ENCODE measurements around the gene MAP3K1.
"Not testable (repeated sequence)": the region's sequence is repeated elsewhere in the genome, so short reads cannot be mapped to it uniquely, and the experiment has no call there.

MAP3K1 gene

DNA sequence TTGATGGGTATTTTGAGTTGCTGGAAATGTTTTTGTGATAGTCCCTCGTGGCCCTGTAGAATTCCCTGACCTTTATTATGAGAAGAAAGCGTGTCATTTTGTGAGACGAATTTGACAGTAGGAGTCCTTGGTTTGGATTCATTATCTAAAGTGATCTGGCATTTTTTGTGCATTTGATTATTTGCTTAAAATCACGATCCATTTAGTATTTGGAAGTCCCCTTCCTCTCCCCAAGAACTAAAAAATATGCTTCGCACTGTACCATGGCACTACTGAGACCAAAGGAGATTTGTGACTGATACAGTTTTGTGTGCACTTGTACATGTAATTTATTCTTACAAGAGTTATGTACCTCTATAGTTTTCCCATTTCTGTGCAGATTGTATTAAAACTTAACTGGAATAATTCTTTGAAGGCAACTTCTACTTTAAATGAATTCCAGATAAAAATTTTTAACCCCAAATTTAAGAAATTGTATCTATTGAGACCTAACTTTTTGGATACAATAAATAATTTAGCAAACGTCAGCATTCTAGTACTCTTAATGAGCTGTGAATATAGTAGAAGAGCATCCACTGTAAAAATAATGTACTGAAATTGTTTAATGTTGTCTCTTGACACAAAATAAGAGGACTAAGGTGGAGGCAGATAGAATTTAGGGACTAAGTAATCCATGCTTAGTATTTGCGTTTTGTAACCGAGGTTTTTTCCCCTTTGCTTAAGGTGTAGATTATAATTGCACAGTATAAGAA, 2.1 kb downstream of the MAP3K1 start:
- DNase-seq = no peak

DNA sequence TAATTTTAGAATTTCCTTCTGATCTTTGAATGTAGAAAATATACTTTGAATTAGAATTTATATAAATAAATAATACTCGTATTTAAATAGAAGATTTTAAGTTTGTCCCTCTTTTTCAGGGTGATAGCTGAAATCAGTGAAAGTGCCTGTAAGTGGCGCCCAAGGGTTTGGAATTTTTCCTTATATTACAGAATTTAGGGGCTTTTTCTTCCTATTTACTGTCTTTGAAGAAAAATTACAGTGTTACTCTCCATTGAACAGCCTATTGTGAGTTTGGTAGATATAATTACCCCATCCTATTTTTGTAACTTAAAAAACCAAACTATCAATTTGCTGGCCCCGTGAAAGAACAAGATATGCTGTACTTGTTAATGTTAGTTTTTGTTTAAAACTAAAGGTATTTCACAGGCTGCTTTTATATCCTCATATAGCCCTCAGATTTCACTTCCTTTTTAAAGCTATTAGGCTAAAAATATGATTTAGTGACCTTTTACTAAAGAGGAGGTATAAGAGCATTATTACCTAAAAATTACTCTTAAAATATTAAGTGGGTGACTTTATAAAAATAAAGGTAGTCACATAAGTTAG, 3.2 kb downstream of the MAP3K1 start:
- DNase-seq = no peak

DNA sequence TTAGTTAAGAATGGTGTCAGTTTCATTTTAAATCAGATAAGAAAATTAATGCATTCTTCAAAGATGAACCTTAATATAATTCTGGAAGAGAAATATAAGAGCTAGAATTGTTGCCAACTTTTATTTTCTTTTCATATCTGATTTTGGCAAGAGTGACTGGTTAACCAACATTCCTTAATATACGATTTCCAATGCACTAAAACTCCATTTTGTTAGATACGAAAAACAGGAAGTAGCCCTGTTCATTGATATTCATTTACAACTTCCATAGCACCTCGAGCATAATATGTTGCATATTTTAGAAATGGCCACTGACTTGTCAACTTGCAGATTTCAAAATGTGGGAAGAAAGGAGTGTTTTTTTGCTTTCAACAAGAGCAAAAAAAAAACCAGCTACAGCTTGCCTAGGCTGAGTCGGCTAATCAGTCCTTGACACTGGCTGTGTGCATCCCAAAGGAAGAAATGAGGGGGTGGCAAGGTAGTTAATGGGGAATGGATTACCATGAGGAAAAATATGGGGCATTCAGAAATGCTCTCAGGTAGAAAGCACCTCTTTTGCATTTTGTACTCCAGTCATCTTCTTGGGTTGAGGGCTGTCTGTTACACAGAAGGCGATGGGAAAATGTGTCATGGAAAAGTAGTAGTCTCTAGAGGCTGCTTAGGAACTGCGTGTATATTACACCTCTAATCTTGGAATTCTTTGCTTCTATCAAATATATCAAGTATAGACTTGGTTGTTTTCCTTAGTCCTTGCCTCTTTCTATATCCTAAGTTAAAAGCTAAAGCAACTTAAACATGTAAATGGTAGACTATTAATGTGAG, 3.9 kb downstream of the MAP3K1 start:
- no peak for DNase-seq

DNA sequence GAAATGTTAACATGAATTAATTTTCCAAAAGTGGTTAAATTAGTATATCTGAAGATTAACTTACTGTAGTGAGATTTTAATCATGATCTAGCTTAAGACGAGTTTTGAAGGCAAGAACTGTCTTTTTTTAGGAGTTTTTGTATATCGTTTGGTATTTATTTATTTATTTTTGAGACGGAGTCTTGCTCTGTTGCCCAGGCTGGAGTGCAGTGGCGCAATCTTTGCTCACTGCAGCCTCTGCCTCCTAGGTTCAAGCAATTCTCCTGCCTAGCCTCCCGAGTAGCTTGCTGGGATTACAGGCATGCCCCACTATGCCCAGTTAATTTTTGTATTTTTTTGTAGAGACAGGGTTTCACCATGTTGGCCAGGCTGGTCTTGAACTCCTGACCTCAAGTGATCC, 6.5 kb downstream of the MAP3K1 start:
- not testable (repeated sequence) for DNase-seq

DNA sequence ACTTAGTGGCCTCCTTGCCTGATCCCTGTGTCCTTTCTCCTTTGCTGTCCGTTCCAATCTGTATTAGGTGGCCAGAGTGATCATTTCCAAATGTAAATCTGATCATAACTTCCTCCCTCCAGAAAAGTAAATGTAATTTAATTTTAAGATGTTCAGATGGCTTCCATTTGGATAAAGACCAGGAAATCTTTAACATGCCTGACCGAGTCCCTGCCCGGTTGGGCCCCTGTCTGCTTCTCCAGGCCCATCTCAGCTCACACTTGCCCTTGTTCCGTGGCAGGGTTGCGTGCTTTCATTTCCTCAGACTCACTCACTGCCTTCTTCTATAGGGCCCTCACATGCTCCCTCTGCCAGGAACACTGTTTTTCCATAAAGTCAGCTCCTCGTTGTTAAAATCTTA, 7.6 kb downstream of the MAP3K1 start:
- DNase-seq = no peak

DNA sequence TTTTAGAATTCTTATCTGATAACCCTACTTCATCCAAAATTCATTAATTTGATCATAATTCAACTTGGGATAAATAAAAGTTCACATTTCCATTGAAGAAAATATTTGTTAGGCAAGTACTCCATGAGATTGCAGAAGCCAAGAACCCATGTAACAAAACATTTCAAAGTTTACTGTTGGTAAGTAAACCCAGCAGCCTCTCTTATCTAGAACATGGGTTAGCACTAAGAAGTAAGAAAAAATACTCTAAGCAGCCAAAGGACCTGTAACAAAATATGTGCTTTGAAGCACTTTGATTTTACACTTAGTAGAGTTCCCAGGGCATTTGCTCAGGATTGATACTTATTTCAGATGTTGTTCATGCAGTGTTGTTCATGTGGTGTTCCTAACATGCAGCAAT, 8.7 kb downstream of the MAP3K1 start:
- no peak for DNase-seq

DNA sequence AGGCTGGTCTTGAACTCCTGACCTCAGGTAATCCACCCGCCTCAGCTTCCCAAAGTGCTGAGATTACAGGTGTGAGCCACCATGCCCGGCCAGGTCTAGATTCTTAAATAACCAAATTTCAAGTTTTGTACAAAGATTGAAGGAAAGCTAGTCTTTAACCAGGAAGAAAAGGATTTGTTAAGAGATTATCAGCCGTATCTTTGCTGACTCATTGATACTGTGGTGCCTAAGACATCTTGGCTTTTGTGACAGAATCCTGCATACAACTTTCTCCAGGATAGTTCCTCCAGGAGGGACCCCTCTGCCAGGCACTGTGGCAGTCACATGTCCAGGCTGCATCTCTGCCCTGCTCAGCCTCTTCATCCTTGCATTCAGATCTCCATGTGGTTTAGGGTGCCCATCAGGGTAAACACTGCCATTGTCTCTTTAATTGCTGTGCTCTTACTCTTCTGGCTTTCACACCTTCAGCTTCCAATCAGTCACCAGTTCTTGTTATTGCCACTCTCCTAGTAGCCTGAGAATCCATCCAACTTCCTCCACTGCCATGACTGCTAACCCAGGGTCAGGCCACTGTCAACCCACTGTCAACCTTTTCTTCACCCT, 10.0 kb downstream of the MAP3K1 start:
- no peak for DNase-seq

DNA sequence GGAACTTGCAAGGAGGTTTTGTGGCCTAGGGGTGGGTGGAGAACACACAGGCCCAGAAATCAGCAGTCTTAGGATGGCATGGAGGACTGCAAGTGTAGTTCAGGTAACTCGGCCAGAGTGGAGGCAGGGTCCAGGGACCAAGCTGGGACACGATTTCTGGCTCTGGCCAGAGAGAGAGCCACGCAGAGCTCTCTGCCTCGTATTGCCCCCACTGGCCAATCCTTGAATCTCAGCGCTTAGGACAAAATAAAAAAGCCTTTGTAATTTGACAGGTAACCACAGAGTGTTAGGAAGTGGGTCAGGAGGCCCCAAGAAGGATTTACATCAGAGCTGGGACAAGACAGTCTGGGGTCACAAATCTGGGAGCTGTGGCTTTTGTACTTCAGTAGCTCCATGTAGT, 11.7 kb downstream of the MAP3K1 start:
- no peak for DNase-seq

DNA sequence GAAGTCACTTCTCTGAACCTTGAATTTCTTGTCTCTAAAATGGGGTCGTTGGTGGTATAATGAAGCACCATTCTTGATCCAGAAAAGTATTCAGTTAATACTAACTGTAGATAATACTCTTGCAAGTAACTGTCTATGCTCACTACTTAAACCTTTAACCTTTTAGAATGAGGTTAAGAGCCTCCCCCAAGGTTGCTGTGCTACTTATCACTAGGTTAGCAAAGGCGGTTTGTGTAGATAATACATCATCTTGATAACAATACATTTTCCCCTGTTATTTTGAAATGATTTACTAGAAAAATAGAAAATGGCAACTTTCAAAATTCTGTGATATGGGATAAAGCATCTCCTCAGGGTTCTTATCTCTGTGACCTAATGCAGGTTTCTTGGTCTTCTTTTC, 12.6 kb downstream of the MAP3K1 start:
- no peak for DNase-seq

DNA sequence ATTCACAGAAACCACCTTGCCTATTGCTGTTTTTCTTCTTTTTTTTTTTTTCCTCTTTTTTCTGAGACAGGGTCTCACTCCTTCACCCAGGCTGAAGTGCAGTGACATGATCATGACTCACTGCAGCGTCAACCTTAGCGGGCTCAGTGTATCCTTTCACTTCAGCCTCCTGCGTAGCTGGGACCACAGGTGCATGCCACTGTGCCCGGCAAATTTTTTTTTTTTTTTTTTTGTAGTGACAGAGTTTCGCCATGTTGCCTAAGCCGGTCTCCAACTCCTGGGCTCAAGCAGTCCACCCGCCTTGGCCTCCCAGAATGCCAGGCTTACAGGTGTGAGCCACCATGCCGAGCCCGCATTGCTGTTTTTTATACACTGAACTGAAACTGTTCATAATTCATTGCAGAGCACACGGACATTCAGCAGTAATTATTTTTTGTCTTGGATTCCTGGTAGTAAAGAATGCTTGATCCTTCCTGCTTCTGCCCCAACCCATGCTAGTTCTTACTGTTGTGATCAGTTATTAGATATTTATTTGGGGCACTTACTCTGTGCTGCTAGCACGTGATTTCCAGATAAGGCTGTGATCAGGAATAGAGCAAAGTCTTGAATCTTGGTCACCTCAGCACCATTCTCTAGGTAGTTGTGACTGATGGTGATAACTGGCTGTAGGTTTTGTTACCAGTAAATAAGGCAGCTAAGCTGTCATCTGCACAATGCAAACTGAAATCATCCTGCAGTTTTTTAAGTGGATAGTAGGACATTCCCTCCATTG, 14.0 kb downstream of the MAP3K1 start:
- DNase-seq = peak; percentile 63

DNA sequence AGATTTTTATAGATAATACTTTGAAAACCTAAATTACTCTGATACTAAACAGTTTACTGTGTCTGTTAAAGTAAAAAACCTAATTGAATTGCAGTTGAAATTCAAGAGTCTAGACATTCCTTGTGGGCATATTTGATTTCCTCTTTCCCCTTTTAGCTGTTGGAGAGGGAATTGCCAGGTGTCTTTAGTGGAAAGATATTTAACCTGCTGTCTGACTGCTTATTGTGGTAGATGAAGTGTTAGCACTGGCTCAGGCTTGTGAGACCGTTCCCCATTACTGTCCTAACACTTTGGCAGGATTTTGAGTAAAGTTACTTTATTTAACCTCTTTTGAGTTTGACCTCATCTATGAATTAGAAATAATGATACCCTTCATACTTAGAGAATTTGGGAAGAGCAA, 16.4 kb downstream of the MAP3K1 start:
- no peak for DNase-seq

DNA sequence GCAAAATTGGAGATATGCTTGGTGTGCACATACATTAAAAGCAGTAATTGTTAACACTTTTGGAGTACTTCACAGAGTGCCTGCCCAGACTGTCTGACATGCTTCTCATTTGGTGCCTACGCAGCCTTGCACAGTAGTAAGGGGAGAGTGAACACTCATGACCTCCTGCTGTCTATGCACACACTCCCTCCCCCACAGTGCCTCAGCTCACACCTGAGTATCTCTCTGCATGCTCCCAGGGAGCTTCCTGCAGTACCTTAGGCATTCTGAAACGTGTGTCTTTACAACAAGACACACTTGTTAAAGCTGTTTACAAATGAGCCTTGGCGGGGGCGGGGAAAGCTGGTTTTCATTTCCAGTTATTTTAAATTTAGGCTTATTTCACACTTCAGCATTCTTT, 18.0 kb downstream of the MAP3K1 start:
- DNase-seq = peak; percentile 32

DNA sequence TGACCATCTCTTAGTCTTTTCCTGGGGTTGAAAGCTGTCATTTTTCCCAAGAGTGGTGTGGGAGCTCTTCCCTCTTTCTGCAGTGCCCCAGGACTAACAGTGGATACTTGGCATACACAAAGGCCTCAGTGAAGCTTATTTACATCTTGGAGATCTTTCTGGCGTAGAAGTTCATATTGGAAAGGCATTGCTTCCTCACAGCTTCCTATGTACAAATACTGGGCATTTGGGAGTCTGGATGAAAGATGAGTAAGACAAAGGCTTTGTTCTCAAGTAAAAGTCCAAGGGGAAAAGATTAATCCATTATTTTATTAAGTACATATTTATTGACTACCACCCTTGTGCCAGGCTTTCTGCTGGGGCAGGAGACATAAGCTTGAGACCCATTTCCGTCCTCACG, 22.0 kb downstream of the MAP3K1 start:
- DNase-seq = no peak

DNA sequence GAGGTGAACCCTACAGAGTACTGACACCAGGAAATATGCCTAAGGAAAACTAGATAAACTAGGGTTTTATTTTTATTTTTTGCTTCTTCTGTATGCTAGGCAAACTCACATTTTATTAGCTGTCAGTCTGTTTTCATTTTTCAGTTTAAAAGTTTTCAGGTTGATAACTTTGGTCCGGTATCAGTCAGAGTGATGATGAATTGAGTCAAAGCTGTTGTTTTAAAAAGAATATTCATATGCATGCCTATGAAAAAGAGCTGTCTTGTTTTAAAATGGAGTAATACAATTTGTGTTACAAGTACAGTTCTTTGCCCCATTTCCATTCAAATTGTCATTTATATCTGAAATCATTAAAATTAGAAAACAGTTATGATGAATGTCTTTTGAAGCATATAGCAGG, 22.6 kb downstream of the MAP3K1 start:
- no peak for DNase-seq

DNA sequence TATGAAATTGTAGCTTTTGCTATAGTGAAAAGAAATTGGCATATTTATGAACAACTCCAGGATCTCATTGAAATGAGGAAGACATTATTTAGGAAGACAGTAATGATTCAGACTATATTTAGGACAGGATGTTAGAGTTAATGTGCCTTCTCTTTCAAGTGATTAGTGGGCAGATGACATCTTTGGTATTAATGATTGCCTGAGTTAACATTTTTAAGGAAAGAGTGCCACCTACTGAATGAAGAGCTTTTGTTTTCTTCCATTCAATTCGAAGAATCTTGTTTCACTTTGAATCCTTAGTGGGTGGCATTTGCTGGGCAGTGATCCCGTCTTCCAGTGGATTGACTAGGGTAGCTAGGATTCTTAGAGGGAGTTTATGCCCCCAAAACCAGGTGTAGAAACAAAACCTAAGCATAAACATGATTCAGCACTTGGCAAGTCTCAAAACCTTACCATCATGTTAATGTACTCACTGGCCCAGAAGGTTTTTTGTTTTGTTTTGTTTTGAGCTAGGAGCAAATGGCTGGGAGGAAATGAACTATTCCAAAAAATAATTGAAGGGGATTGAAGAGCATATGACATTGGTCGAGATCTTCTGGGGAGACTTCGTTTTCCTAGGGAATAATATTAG, 23.2 kb downstream of the MAP3K1 start:
- DNase-seq = no peak

DNA sequence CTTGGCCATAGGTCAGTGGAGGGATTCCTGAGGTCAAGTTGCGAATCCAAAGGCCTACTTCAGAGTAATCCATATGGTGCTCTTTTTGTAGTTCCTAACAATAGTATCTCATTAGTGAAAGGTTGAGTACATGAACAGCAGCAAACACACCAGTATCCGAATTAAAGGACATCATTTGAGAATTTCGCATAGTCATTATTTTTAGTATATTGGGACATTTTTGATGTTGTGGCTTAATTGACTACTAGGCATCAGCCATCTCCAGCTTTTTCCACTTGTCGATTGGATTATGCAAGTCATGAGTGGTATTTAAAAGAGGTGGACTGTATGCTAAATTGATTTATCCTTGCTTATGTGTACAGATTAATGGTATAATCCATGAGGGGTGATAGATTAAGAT, 23.7 kb downstream of the MAP3K1 start:
- DNase-seq = no peak

DNA sequence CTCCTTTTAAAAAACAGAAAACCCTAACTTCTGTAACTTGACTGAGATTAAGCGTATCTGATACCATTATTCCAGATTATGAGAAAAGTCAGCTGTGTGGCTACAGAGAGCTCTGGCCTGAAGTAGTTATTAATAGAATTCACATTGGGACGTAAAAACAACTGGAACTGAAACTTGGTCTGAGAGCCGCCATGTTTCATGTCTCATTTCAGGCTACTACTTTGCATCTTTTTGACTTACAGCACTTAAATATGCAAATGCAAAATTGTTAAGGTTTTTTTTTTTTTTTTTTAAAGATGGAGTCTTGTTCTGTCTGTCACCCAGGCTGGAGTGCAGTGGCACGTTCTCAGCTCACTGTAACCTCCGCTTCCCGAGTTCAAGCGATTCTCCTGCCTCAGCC, 25.2 kb downstream of the MAP3K1 start:
- DNase-seq = no peak

DNA sequence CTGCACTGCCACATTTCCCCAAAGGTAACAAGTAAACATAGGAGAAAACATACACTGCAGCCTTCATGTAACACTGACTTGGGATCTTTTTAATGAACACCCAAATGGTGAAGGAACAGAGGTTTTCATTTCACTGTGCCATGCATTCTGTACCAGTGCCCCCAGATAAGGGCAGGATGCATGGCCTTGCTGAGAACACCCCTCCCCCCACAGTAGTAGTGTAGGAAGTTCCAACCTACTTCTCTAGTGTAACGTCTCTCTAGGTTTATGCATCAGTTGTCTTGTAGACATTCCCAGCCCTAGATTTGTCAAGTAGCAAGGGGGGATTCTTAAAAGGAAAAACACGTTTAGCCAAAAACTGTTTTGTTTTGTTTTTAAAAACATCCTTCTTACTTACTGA, 29.9 kb downstream of the MAP3K1 start:
- DNase-seq = no peak

DNA sequence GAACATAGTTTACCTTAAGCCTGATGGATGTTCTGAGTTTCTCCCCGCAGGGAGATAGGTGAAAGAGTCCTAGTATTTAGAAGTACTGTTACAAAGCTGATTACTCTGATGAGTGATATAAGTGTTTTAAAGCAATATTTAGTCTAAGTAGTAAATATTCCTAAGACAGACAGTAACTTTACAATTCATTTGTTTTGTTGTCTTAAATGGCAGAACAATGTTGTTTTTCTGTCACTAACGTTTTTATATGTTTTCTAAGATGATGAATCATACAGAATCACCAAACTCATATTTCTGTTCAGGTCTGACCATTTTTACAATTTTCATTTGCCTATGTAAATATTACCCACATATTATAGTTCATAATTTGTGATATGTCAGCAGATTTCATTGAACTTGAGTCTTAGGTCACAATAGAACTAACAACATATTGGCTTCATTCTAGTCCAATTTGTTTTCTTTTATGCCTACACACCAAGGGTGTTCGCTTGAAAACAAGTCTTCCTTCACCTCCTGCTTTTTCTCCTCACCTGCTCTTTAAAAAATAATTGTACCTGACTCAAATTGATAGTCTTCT, 30.6 kb downstream of the MAP3K1 start:
- DNase-seq = no peak

DNA sequence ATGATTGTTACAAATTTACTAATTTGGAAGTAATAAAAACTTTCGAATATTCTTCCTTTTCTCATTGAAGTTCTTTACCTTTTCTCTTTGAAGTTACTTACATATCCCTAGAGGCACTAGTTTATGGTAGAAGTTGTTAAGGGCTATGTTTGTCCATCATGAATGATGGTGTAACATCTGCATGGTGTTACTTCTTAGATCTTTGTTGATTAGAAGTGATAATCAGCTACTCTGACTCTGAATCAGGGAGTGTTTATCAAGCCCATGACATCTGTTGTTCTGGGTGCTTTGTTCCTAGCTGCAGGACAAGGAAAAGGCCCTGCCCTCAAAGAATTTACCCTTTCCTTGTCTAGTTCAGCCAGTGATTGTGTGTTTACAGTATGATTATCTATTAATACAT, 32.9 kb downstream of the MAP3K1 start:
- DNase-seq = no peak

DNA sequence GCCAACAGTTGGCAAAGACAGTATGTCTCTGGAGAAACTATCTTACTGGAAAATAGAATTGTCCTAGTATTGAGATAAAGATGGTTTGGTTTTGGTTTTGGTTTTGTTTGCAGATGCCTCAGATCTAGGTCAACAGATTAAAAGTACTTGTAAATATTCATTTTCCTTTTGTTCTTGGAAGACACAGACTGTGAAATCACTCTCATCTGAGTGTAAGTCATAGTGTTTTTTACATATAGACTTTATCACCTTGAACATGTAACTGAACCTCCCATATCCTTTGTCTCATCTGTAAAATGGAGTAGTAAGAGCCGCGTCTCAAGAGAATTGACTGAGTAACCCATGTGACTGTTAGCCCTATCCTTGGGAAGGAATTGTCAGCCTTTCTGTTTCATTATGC, 34.3 kb downstream of the MAP3K1 start:
- no peak for DNase-seq

DNA sequence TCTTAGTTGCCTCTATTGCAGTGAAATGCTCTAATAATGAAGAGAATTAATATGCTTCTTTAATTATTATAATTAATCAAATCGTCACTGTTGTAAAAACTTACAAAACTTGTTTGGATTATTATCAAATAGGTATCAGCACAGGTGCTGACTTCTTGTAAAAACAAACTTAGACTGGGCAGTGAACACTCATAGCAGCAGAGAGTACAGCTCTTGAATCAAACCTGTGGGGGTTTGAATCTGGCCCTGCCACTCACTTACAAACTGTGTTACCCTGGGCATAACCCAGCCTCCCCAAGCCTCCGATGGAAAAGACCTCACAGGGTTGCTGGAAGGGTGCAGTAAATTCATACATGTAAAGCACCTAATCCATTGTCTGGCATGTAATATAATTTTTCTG, 35.1 kb downstream of the MAP3K1 start:
- DNase-seq = no peak

All from stimulated activated CD4-positive, alpha-beta T cell treated with anti-CD3 and anti-CD28 coated beads, Interleukin-4, amount 100 ng/mL, for 1 hour (primary cell).